ENCODE data around the gene JMJD1C. TPM values are rescaled to one million over a fixed set of nuclear protein-coding genes. Genes with fewer than 3 reads are reported as not detected.
A peak's percentile ranks its signal among the peaks of the same experiment; 100 is the strongest.

JMJD1C gene
- total RNA-seq, 1 experiment from 2014 or later, result 89.7 TPM

DNA sequence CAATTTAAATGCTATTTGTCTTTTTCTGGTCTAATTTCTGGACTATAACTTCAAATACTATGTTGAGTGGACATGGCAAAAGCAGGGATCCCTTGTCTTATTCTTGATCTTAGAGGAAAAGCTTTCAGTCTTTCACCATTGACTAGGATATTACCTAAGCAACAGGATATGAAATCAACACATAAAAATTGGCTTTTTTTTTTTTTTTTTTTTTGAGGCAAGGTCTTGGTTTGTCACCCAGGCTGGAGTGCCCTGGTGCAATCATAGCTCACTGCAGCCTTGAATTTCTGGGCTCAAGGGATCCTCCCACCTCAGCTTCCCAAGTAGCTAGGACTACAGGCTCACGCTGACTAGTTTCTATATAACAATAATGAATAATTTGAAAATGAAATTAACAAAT lies 90.8 kb downstream of the JMJD1C start:
- CTCF ChIA-PET, result interaction anchor here (0.6 kb wide), 1 partner anchor 206 kb away, joined by 3 read pairs; no protein-coding TSS in a partner anchor
- no peak for DNase-seq
- no peak overlapping the region for H3K4me3 Mint-ChIP-seq (ENCODE audit: unreplicated experiment)
- POLR2A ChIA-PET, result no interaction called here
- TF ChIP-seq, protein P1, sequence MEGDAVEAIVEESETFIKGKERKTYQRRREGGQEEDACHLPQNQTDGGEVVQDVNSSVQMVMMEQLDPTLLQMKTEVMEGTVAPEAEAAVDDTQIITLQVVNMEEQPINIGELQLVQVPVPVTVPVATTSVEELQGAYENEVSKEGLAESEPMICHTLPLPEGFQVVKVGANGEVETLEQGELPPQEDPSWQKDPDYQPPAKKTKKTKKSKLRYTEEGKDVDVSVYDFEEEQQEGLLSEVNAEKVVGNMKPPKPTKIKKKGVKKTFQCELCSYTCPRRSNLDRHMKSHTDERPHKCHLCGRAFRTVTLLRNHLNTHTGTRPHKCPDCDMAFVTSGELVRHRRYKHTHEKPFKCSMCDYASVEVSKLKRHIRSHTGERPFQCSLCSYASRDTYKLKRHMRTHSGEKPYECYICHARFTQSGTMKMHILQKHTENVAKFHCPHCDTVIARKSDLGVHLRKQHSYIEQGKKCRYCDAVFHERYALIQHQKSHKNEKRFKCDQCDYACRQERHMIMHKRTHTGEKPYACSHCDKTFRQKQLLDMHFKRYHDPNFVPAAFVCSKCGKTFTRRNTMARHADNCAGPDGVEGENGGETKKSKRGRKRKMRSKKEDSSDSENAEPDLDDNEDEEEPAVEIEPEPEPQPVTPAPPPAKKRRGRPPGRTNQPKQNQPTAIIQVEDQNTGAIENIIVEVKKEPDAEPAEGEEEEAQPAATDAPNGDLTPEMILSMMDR (IDR thresholded peaks at IDR 0.05; ENCODE audit: insufficient read depth in 1 of 2, low read depth in 1 of 2, low read length in 1 of 2, severe bottlenecking in 1 of 2, unreplicated experiment in 1 of 2), result no peak
- H3K36me3 Mint-ChIP-seq (ENCODE audit: insufficient read depth, unreplicated experiment), result peaks cover 15% of the 10 kb centered on the region
- Histone ChIP-seq H3K4me3 (ENCODE audit: low read depth, low read length) (no peak overlapping the region), H3K4me1 (peaks cover 7% of the 10 kb centered on the region; the same call in 1 of the 2 replicates), H3K9me3 (no peaks in the 10 kb centered on the region), H3K36me3 (ENCODE audit: control insufficient read depth, insufficient read depth, low read length) (no peaks in the 10 kb centered on the region; the same call in 1 of the 2 replicates), H3K27me3 (replicated peaks; ENCODE audit: control insufficient read depth, insufficient read depth, low read length) (no peaks in the 10 kb centered on the region)
- no peaks in the 10 kb centered on the region for H3K9me3 Mint-ChIP-seq (ENCODE audit: unreplicated experiment)
- no peak overlapping the region for H3K27ac Mint-ChIP-seq (ENCODE audit: unreplicated experiment)
- BruUV-seq (replicated peaks), result no TSS peak
- intact Hi-C loops (cut with micrococcal nuclease; ENCODE audit: unreplicated experiment), result no loop called here
- H3K27me3 Mint-ChIP-seq (ENCODE audit: insufficient read depth, unreplicated experiment), result no peaks in the 10 kb centered on the region
- peaks cover 4% of the 10 kb centered on the region for H3K4me1 Mint-ChIP-seq (ENCODE audit: low read depth, unreplicated experiment)

DNA sequence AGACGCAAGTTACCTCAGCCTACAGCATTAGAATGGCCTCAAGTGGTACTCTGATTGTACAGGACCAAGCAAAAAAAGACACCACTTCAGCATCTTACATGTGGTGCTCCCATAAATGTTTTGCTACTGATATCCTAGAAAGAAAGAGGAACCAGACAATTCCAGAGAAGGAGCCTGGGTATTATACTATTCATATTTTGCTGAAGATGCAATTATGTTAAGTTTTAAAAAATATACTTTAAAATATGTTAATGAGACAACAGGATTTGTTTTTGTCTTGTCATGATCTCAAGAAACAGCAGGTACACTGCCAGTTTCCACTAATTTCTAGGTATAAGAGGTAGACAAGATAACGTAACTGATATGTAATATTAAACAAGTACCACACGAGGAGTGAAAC lies 92.6 kb downstream of the JMJD1C start:
- DNase-seq, result no peak
- peaks cover 16% of the 10 kb centered on the region; the same call in 1 of the 2 replicates for H3K4me1 ChIP-seq
- H3K36me3 ChIP-seq (ENCODE audit: control insufficient read depth, insufficient read depth, low read length), result no peaks in the 10 kb centered on the region; the same call in 1 of the 2 replicates
- CTCF ChIA-PET, result no interaction called here
- intact Hi-C loops (cut with micrococcal nuclease; ENCODE audit: unreplicated experiment), result no loop called here
- TF ChIP-seq, protein P1 (IDR thresholded peaks at IDR 0.05; ENCODE audit: insufficient read depth in 1 of 2, low read depth in 1 of 2, low read length in 1 of 2, severe bottlenecking in 1 of 2, unreplicated experiment in 1 of 2), result no peak
- no peak overlapping the region for H3K4me3 Mint-ChIP-seq (ENCODE audit: unreplicated experiment)
- no peaks in the 10 kb centered on the region for H3K27me3 Mint-ChIP-seq (ENCODE audit: insufficient read depth, unreplicated experiment)
- H3K4me3 ChIP-seq (ENCODE audit: low read depth, low read length), result no peak overlapping the region
- H3K36me3 Mint-ChIP-seq (ENCODE audit: insufficient read depth, unreplicated experiment), result peaks cover 15% of the 10 kb centered on the region
- POLR2A ChIA-PET, result no interaction called here
- H3K4me1 Mint-ChIP-seq (ENCODE audit: low read depth, unreplicated experiment), result peaks cover 17% of the 10 kb centered on the region
- H3K9me3 ChIP-seq, result no peaks in the 10 kb centered on the region
- no TSS peak for BruUV-seq (replicated peaks)
- no peak overlapping the region for H3K27ac Mint-ChIP-seq (ENCODE audit: unreplicated experiment)
- H3K27me3 ChIP-seq (replicated peaks; ENCODE audit: control insufficient read depth, insufficient read depth, low read length), result no peaks in the 10 kb centered on the region
- H3K9me3 Mint-ChIP-seq (ENCODE audit: unreplicated experiment), result no peaks in the 10 kb centered on the region

DNA sequence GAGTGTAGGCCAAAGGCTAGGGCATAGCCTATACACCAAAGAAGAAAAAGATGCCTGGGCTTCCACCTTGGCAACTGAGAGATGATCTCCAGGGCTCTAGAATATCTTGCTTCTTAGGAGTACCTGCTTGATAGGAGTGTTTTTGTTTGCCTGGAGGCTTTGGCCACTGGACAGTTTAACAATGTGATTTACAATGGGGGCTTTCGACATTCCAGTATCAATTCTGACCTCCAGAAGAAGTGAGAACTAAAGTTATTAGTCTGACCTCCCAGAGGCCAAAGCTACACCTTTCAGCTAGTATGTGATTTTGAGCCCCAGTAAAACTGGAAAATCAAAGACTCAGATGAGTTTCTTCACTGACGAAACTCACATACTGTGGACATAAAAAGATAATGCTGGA lies 96.1 kb downstream of the JMJD1C start:
- Mint-ChIP-seq H3K9me3 (ENCODE audit: unreplicated experiment) (no peaks in the 10 kb centered on the region), H3K27ac (ENCODE audit: unreplicated experiment) (peak overlapping the region; percentile 32), H3K4me1 (ENCODE audit: low read depth, unreplicated experiment) (peaks cover 35% of the 10 kb centered on the region), H3K4me3 (ENCODE audit: unreplicated experiment) (no peak overlapping the region), H3K36me3 (ENCODE audit: insufficient read depth, unreplicated experiment) (peaks cover 5% of the 10 kb centered on the region), H3K27me3 (ENCODE audit: insufficient read depth, unreplicated experiment) (no peaks in the 10 kb centered on the region)
- no peaks in the 10 kb centered on the region for H3K9me3 ChIP-seq
- DNase-seq, result peak; percentile 73 to 77
- ChIA-PET CTCF (no interaction called here), POLR2A (no interaction called here)
- no peaks in the 10 kb centered on the region for H3K27me3 ChIP-seq (replicated peaks; ENCODE audit: control insufficient read depth, insufficient read depth, low read length)
- H3K4me1 ChIP-seq, result peaks cover 27% of the 10 kb centered on the region
- H3K36me3 ChIP-seq (ENCODE audit: control insufficient read depth, insufficient read depth, low read length), result no peaks in the 10 kb centered on the region
- TF ChIP-seq, protein P1 (IDR thresholded peaks at IDR 0.05; ENCODE audit: insufficient read depth in 1 of 2, low read depth in 1 of 2, low read length in 1 of 2, severe bottlenecking in 1 of 2, unreplicated experiment in 1 of 2), result no peak
- BruUV-seq (replicated peaks), result no TSS peak
- H3K4me3 ChIP-seq (ENCODE audit: low read depth, low read length), result no peak overlapping the region
- intact Hi-C loops (cut with micrococcal nuclease; ENCODE audit: unreplicated experiment), result loop anchor here (2.0 to 5.0 kb wide), 2 partner anchors 97 to 258 kb away; no protein-coding TSS in a partner anchor

All from Caco-2 (cell line).